K562 (cell line): ENCODE data around the gene OR8B8. TPM values are rescaled to one million over a fixed set of nuclear protein-coding genes. Genes with fewer than 3 reads are reported as not detected.
"Not testable (repeated sequence)": the region's sequence is repeated elsewhere in the genome, so short reads cannot be mapped to it uniquely, and the experiment has no call there.

Experiments
- ATAC-seq: fragments of 200-7000 bp; cut with Tn5 transposase; 3 replicates; pipeline ENCODE4 v1.9.1; 2020; ENCODE audit warnings: moderate library complexity
- BruUV-seq: library from RNA; stranded (reverse); fragments of 400-500 nt; replicated peaks from 2 replicates; lab custom pipeline; 2021; lab: Mats Ljungman, UMichigan
- CTCF ChIA-PET: fragments of 300-600 bp; formaldehyde crosslinking; extraction: SDS; loops from one replicate; lab custom pipeline; 2021; ENCODE audit warnings: low intra/inter-chr PET ratio; lab: Yijun Ruan, JAX
- POLR2A ChIA-PET: fragments of 300-600, 350-650 bp; sonication (Branson Sonifier 250); formaldehyde crosslinking; extraction: SDS; loops from one replicate; lab custom pipeline; 2021; ENCODE audit warnings: antibody characterized with exemption, inconsistent platforms; lab: Yijun Ruan, JAX
- DNase-seq, 4 experiments: peaks; one replicate each; pipeline versions ENCODE4 v3.0.0 to v3.0.0-alpha.2; 2011 to 2018; ENCODE audit warnings: low spot score in 3 of 4, mixed read lengths in 3 of 4; ENCODE audit errors: extremely low read depth in 1 of 4
- FAIRE-seq: peaks from 2 replicates; lab custom pipeline; 2011; peaks lifted over from hg19 to GRCh38; lab: Jason Lieb, UNC
- H2AFZ ChIP-seq: 2 replicates; pipeline ENCODE4 v1.6.0; 2011; ENCODE audit warnings: low read depth, low read length, control low read depth, inconsistent platforms
- H3K27ac ChIP-seq: fragments of 200-600 bp; 3 replicates; pipeline ENCODE4 v1.8.0; 2011; ENCODE audit warnings: low read depth, mild to moderate bottlenecking, control low read depth, inconsistent platforms, low read length, moderate library complexity, mixed read lengths; ENCODE audit errors: extremely low read depth
- H3K27me3 ChIP-seq, 2 experiments: fragments of 300-600 bp in 1 of 2; 2 replicates in 1 of 2; 3 replicates in 1 of 2; pipeline versions ENCODE4 v1.6.0 to v1.8.0; 2011; ENCODE audit warnings: inconsistent platforms in 2 of 2, low read length in 2 of 2, mild to moderate bottlenecking in 1 of 2, mixed read lengths in 1 of 2, moderate library complexity in 1 of 2; ENCODE audit not compliant: control insufficient read depth in 2 of 2, insufficient read depth in 2 of 2
- H3K36me3 ChIP-seq: fragments of 300-600 bp; 3 replicates; pipeline ENCODE4 v1.8.0; 2011; ENCODE audit warnings: mild to moderate bottlenecking, low read length, inconsistent platforms; ENCODE audit not compliant: control insufficient read depth, insufficient read depth
- H3K4me1 ChIP-seq, 2 experiments: fragments of 200-600 bp in 1 of 2; replicated peaks in 1 of 2; 2 replicates in 1 of 2; 3 replicates in 1 of 2; pipeline versions ENCODE4 v1.5.1 to v1.8.0; 2011; ENCODE audit warnings: inconsistent platforms in 2 of 2, low read length in 2 of 2, mild to moderate bottlenecking in 1 of 2, mixed read lengths in 1 of 2, moderate library complexity in 1 of 2; ENCODE audit not compliant: control insufficient read depth in 2 of 2, insufficient read depth in 2 of 2
- H3K4me2 ChIP-seq: 2 replicates; pipeline ENCODE4 v1.6.1; 2011; ENCODE audit warnings: low read length, control low read depth, inconsistent platforms, mixed read lengths; ENCODE audit not compliant: insufficient read depth
- H3K4me3 ChIP-seq: fragments of 200-600 bp; sonication (generic), shearing (Covaris generic); 2 replicates; pipeline ENCODE4 v1.5.1; 2016; ENCODE audit warnings: control low read depth, inconsistent platforms
- H3K79me2 ChIP-seq: fragments of 200-600 bp; 3 replicates; pipeline ENCODE4 v1.8.0; 2011; ENCODE audit warnings: low read length, inconsistent platforms; ENCODE audit not compliant: control insufficient read depth, insufficient read depth
- H3K9ac ChIP-seq, 2 experiments: 2 replicates each; pipeline versions ENCODE4 v1.6.0 to v1.6.1; 2011; ENCODE audit warnings: low read depth in 2 of 2, low read length in 2 of 2, control low read depth in 1 of 2, inconsistent platforms in 1 of 2, mild to moderate bottlenecking in 1 of 2, mixed read lengths in 1 of 2; ENCODE audit not compliant: insufficient read depth in 1 of 2
- H3K9me1 ChIP-seq: one replicate; pipeline ENCODE4 v1.6.0; 2011; ENCODE audit warnings: inconsistent platforms, mild to moderate bottlenecking, low read length, moderate library complexity; ENCODE audit not compliant: control insufficient read depth, insufficient read depth
- H3K9me3 ChIP-seq: replicated peaks from 2 replicates; pipeline ENCODE4 v1.5.1; 2011; ENCODE audit warnings: low read depth, low read length, inconsistent platforms; ENCODE audit not compliant: control insufficient read depth, insufficient read depth
- H4K20me1 ChIP-seq: replicated peaks from 2 replicates; pipeline ENCODE4 v1.6.1; 2011; ENCODE audit warnings: low read length, inconsistent platforms, mixed read lengths; ENCODE audit not compliant: control insufficient read depth, insufficient read depth
- NFYB ChIP-seq: IDR thresholded peaks from 2 replicates; pipeline ENCODE4 v1.6.1; 2011; ENCODE audit warnings: mild to moderate bottlenecking, moderate library complexity; ENCODE audit not compliant: insufficient read length; ENCODE audit errors: extremely low read depth
- SPI1 ChIP-seq: IDR thresholded peaks from 2 replicates; pipeline ENCODE4 v1.6.1; 2011; ENCODE audit warnings: low read depth, low read length, control low read depth, borderline replicate concordance
- WGBS: fragments of 100-300 bp; shearing (Covaris generic); methylation state at CpG from one replicate; pipeline ENCODE4 v1.1.6; 2016; ENCODE audit warnings: low coverage, mixed read lengths; ENCODE audit not compliant: insufficient coverage; ENCODE audit errors: missing lambda C conversion rate; 5-methylcytosine and 5-hydroxymethylcytosine counted together
- in situ Hi-C: fragments of 300-500 bp; cut with MboI; formaldehyde crosslinking; loops from 4 replicates; pipeline ENCODE4 v1.15.0; 2018; ENCODE audit warnings: inconsistent platforms, mixed read lengths
- intact Hi-C: fragments of 100-400 bp; cut with micrococcal nuclease; formaldehyde crosslinking; loops from 2 replicates; pipeline ENCODE4 v1.14.2; 2022
- polyA plus RNA-seq, 8 experiments: library from polyadenylated mRNA; depleted of rRNA in 4 of 8; stranded (reverse) in 5 of 8; unstranded in 3 of 8; fragments of >200 nt; fragmentation: Nextera tagmentation in 2 of 8; fragmentation: Illumina TruSeq in 1 of 8; extraction: Ambion mirVana in 2 of 8; extraction: Trizol in 1 of 8; gene quantifications; 2 replicates each; pipeline versions ENCODE4 v1.2.1 to v1.2.3, GENCODE V29; 2011 to 2014; ENCODE audit warnings: inconsistent platforms in 1 of 8, missing spikeins in 1 of 8
- total RNA-seq, 7 experiments: library from RNA; depleted of rRNA in 6 of 7; stranded (reverse); fragments of >200 nt in 6 of 7; fragmentation: Illumina TruSeq in 2 of 7; extraction: Trizol in 2 of 7; gene quantifications; 2 replicates each; pipeline versions ENCODE4 v1.2.1 to v1.2.3, GENCODE V29; 2011 to 2021; ENCODE audit warnings: low replicate concordance in 1 of 7
- TF ChIP-seq, protein P1 (sequence below): sonication (generic); IDR thresholded peaks from 2 replicates; pipeline ENCODE4 v1.6.1; 2016

The OR8B8 gene
- total and polyA plus RNA-seq, 9 of the 15 experiments (the other 6 are each of a cell fraction or from before 2014, with no cell fraction given): 0.18 TPM; not detected in 8

DNA sequence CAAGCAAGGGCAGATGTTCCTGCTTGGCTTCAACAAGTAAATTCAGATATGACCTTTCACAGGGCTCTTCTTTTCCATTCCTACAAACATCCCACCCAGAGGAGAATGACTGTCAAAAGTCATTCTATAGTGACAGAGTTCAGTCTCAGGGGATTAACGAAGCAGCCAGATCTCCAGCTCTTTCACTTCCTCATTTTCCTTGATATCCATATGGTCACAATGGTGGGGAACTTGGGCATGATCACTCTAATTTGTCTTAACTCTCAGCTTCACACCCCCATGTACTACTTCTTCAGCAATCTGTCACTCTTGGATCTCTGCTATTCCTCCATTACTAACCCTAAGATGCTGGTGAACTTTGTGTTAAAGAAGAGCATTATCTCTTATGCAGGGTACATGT lies 15.0 kb upstream of the OR8B8 start:
- H3K9me1 ChIP-seq: no peaks in the 10 kb centered on the region

DNA sequence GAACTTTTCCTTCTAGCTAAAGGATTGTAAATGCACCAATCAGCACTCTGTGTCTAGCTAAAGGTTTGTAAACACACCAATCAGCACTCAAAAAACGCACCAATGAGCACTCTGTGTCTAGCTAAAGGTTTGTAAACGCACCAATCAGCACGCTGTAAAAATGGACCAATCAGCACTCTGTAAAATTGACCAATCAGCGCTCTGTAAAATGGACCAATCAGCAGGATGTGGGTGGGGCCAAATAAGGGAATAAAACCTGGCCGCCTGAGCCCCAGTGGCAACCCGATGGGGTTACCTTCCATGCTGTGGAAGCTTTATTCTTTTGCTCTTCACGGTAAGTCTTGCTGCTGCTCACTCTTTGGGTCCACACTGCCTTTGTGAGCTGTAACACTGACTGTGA lies 13.9 kb upstream of the OR8B8 start:
- H3K9me1 ChIP-seq, H3K27ac ChIP-seq, H2AFZ ChIP-seq, FAIRE-seq, ATAC-seq, H3K4me3 ChIP-seq, DNase-seq, CTCF ChIA-PET, intact Hi-C loops, H3K79me2 ChIP-seq, H4K20me1 ChIP-seq, H3K27me3 ChIP-seq, H3K36me3 ChIP-seq, H3K9ac ChIP-seq, in situ Hi-C loops, H3K9me3 ChIP-seq, H3K4me2 ChIP-seq, H3K4me1 ChIP-seq, BruUV-seq: not testable (repeated sequence)
- peak; percentile 64 for TF ChIP-seq NFYB
- POLR2A ChIA-PET: interaction anchor here (0.6 kb wide), 1 partner anchor 375 kb away, joined by 4 read pairs; no protein-coding TSS in a partner anchor
- 58% methylated on average over 7 of the region's 7 CpGs for WGBS

More for the DNA sequence above, 15.0 kb upstream of the OR8B8 start:
- no TSS peak for BruUV-seq
- Histone ChIP-seq H3K36me3 (no peaks in the 10 kb centered on the region), H3K9me3 (no peaks in the 10 kb centered on the region), H4K20me1 (no peaks in the 10 kb centered on the region), H3K27me3 (no peaks in the 10 kb centered on the region), H3K27ac (no peak overlapping the region), H3K4me1 (no peaks in the 10 kb centered on the region), H3K4me3 (no peak overlapping the region)
- CTCF ChIA-PET: no interaction called here
- DNase-seq: no peak
- in situ Hi-C loops (no loop called here), intact Hi-C loops (no loop called here)
- TF ChIP-seq, protein P1, sequence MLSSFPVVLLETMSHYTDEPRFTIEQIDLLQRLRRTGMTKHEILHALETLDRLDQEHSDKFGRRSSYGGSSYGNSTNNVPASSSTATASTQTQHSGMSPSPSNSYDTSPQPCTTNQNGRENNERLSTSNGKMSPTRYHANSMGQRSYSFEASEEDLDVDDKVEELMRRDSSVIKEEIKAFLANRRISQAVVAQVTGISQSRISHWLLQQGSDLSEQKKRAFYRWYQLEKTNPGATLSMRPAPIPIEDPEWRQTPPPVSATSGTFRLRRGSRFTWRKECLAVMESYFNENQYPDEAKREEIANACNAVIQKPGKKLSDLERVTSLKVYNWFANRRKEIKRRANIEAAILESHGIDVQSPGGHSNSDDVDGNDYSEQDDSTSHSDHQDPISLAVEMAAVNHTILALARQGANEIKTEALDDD: no peak
- peak; percentile 93 for TF ChIP-seq SPI1
- TF ChIP-seq, all 486 proteins: peak for 1
- no peak overlapping the region for H3K4me2 ChIP-seq
- POLR2A ChIA-PET: no interaction called here
- H3K79me2 ChIP-seq: no peaks in the 10 kb centered on the region
- no peak overlapping the region for H3K9ac ChIP-seq
- FAIRE-seq (no peak), ATAC-seq (no peak)
- WGBS: 8% methylated on average over 1 of the region's 1 CpG
- H2AFZ ChIP-seq: no peak overlapping the region
